ENCODE data around the gene HELZ2.
"Not testable (repeated sequence)": the region's sequence is repeated elsewhere in the genome, so short reads cannot be mapped to it uniquely, and the experiment has no call there.

Gene HELZ2

GRCh38 chr20:63577317-63577894 is 3.4 kb upstream of the HELZ2 start:
- DNase-seq: no peak

GRCh38 chr20:63576311-63576710 is 2.3 kb upstream of the HELZ2 start:
- no peak for DNase-seq

- DNase-seq: no peak
These were observed 1.0 kb upstream of the HELZ2 start for GRCh38 chr20:63574829-63575743.

- DNase-seq: no peak
These were observed 350 bp downstream of the HELZ2 start for GRCh38 chr20:63573647-63574131.

GRCh38 chr20:63572788-63573646 is 1.0 kb downstream of the HELZ2 start:
- no peak for DNase-seq

GRCh38 chr20:63572071-63572787 is 1.8 kb downstream of the HELZ2 start:
- no peak for DNase-seq

- DNase-seq: not testable (repeated sequence)
These were observed 3.0 kb downstream of the HELZ2 start for GRCh38 chr20:63571087-63571478.

GRCh38 chr20:63570281-63571086 is 3.6 kb downstream of the HELZ2 start:
- no peak for DNase-seq

GRCh38 chr20:63568986-63569949 is 4.8 kb downstream of the HELZ2 start:
- DNase-seq: no peak

GRCh38 chr20:63568170-63568981 is 5.7 kb downstream of the HELZ2 start:
- no peak for DNase-seq

- no peak for DNase-seq
These were observed 6.5 kb downstream of the HELZ2 start for GRCh38 chr20:63567386-63568169.

GRCh38 chr20:63567136-63567385 is 7.0 kb downstream of the HELZ2 start:
- DNase-seq: no peak

GRCh38 chr20:63566395-63567135 is 7.5 kb downstream of the HELZ2 start:
- DNase-seq: no peak

- DNase-seq: no peak
These were observed 8.2 kb downstream of the HELZ2 start for GRCh38 chr20:63565699-63566335.

GRCh38 chr20:63565021-63565698 is 8.9 kb downstream of the HELZ2 start:
- DNase-seq: no peak

GRCh38 chr20:63564036-63564810 is 9.8 kb downstream of the HELZ2 start:
- DNase-seq: no peak
